ENCODE measurements around the gene TDRD12.
"Not testable (repeated sequence)": the region's sequence is repeated elsewhere in the genome, so short reads cannot be mapped to it uniquely, and the experiment has no call there.

Gene TDRD12

DNA sequence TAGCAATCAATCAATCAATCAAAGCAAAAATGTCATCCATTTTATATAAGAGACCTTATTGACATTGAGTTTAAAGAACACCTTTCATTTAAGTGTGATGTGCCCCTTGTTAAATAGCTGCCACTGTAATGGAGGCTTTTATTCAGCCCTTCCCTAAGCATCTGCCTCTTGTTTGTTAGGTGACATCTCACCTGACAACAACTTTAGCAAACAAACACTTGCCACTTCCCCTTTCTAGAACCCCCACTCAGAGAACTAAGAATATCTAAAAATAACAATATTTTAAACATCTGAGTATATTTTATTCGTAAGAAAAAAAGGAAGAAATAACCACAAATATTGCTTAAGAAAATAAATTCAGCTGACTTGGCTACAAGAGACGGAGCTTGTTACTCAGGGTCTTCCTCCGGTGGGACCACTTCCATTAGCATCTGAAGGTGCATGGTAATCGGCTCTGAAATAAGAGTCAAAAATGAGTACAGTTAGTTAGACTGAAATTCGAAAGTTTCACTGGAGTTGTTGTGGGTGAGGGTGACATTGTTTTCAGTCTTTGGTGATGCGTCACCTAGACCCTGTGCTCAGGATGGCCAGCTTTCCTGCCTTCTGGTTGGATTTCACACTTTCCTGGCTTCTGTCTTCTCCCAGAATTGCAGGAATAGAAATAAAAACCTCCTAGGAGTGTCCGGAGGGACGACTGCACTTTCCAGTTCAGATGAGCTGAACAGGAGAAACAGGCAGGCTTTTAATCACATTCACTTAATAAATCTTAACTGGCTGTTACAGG, 110.9 kb downstream of the TDRD12 start:
- peak; percentile 71 for DNase-seq (ENCODE audit: low spot score)

DNA sequence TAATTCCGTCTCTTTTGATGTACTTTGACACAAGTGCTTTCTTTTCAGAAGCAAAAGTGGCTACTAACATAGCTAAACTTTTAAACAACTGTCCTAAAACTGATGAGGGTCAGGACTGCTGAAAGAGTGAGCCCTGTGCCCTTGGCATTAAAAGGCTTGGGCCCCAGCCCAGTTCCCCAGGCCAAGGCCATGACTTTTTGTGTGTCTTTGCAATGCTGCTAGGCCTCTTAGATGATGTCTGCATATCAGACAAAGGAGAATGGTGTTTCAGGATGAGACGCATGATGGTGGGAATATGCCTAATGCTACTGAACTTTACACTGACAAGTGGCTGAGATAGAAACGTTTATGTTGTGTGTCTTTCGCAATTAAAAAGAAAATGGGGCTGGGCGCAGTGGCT, 112.0 kb downstream of the TDRD12 start:
- DNase-seq (ENCODE audit: low spot score), result no peak

DNA sequence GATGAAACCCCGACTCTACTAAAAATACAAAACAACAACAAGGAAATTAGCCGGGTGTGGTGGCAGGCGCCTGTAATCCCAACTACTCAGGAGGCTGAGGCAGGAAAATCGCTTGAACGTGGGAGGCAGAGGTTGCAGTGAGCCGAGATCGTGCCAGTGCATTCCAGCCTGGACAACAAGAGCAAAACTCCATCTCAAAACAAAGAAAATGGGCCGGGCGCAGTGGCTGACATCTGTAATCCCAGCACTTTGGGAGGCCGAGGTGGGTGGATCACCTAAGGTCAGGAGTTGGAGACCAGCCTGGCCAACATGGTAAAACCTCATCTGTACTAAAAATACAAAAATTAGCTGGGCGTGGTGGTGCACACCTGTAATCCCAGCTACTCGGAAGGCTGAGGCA, 112.5 kb downstream of the TDRD12 start:
- not testable (repeated sequence) for DNase-seq (ENCODE audit: low spot score)

DNA sequence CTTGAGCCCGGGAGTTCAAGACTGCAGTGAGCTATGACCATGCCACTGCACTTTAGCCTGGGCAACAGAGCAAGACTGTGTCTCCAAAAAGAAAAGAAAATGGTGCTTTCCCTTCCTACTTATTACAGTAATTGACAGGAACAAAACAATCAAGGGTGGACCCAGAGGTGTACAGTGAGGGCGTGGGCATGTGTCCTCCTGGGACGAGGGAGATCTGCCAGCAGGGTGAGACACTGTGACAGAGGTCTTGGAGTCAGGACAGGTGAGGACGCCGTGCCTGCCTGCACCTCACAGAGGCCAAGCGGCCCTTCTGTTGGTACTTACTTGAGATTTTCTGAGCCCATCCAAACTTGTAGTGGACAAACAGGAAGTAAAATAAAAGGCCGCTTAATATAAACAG, 113.3 kb downstream of the TDRD12 start:
- not testable (repeated sequence) for DNase-seq (ENCODE audit: low spot score)

DNA sequence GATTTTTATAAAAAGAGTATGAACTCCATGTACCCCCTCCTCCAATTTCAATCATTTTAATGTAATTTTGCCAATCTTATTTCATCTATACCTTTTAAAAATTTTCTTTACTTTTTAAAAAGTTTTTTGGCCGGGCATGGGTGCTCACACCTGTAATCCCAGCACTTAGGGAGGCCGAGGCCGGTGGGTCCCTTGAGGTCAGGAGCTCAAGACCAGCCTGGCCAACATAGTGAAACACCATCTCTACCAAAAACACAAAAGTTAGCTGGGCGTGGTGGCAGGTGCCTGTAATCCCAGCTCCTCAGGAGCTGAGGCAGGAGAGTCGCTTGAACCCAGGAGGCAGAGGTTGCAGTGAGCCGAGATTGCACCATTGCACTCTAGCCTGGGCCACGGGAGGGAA, 113.8 kb downstream of the TDRD12 start:
- DNase-seq (ENCODE audit: low spot score), result not testable (repeated sequence)

DNA sequence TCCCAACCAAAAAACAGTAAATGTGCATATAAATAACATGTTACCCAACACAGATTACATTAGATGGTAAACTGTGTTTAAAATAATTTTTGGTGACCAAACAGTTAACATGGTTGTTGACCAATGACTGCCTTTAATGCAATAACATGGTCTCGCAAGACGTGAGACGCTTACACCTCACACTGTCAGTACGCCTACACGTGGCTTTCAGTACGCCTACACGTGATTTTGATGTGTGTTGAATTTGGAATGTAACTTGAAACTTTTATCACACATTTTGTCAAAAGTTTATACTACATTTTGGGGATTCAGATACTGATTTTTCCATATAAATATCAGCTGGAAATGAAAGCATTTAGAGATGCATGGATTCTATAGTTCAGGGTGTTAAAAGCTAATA, 118.0 kb downstream of the TDRD12 start:
- no peak for DNase-seq (ENCODE audit: low spot score)

DNA sequence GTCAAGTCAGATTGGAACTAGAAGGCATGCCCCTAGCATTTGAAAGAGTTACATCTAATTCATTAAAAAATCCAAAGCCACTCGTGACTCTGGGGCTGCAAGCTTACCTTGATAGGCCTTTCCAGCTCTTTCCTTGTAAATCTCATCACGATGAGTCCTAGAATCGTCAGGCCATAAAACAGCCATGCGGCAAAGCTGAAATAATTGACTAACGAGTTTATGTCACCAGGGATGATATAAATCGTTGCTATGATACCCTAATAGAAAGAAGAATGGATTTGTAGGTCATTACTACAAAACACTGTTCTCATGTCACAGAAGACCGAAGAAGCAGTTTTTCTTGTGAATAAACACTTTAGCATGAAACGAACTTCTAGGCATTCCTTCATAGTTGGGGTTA, 122.5 kb downstream of the TDRD12 start:
- DNase-seq (ENCODE audit: low spot score), result no peak

DNA sequence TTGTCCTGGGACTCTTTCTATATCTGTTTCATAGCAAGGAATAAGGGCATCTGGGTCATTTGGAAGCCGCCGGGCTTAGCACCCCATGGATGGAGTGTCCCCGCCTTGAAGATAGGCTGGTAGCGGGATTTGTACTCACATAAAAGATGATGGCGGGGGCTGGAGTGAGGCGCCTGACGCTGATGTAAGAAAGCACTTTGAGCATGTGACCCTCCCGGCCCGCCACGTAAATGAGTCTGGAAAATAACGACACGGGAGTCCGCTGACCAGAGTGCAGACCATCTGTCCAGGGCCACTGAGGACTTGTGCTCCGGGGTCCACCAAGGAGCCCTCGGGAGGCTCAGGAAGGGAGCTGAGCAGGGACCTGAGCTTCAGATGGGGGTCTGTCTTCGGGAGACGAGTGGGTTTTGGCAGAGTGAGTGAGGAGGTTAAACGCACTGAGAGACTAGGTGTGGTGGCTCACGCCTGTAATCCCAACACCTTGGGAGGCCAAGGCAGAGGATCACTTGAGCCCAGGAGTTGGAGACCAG, 124.2 kb downstream of the TDRD12 start:
- DNase-seq (ENCODE audit: low spot score), result no peak

DNA sequence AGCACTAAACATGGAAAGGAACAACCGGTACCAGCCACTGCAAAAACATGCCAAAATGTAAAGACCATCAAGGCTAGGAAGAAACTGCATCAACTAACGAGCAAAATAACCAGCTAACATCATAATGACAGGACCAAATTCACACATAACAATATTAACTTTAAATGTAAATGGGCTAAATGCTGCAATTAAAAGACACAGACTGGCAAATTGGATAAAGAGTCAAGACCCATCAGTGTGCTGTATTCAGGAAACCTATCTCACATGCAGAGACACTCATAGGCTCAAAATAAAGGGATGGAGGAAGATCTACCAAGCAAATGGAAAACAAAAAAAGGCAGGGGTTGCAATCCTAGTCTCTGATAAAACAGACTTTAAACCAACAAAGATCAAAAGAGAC, 128.5 kb downstream of the TDRD12 start:
- DNase-seq (ENCODE audit: low spot score), result not testable (repeated sequence)

DNA sequence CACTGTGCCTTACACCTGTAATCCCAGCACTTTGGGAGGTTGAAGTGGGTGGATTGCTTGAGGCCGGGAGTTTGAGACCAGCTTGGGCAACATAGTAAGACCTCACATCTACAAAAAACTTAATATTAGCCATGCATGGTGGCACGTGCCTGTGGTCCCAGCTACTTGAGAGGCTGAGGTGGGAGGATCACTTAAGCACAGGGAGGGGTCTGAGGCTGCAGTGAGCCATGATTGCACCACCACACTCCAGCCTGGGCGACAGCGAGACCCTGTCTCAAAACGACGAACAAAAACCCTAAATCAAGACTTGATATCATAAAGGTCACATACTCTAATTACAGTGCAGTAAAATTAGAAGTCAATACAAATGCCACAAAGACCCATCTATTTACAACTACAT, 132.6 kb downstream of the TDRD12 start:
- no peak for DNase-seq (ENCODE audit: low spot score)

DNA sequence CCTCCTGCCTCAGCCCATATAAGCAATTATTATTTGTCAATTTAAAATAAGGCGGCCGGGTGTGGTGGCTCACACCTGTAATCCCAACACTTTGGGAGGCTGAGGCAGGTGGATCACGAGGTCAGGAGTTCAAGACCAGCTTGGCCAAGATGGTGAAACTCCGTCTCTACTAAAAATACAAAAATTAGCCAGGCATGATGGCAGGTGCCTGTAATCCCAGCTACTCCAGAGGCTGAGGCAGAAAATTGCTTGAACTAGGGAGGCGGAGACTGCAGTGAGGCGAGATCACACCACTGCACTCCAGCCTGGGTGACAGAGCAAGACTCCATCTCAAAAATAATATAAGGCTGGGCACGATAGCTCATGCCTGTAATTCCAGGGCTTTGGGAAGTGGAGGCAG, 137.3 kb downstream of the TDRD12 start:
- not testable (repeated sequence) for DNase-seq (ENCODE audit: low spot score)

DNA sequence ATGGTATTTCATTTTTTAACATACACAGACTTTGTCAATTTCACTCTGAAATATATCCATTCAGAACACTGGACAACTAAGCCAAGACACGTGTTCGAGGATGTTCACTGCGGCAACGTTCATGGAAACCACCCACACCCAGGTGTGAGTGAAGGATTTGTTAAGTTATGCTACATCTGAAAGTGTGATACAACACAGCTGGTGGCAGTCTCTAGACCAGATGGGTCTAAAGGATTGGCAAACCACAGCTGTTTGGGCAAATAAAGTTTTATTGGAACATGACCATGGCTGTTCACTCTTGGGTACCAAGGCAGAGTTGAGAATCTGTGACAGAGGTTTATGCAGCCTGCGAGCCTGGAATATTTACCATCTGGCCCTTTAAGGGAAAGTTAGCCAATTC, 138.0 kb downstream of the TDRD12 start:
- DNase-seq (ENCODE audit: low spot score), result no peak

DNA sequence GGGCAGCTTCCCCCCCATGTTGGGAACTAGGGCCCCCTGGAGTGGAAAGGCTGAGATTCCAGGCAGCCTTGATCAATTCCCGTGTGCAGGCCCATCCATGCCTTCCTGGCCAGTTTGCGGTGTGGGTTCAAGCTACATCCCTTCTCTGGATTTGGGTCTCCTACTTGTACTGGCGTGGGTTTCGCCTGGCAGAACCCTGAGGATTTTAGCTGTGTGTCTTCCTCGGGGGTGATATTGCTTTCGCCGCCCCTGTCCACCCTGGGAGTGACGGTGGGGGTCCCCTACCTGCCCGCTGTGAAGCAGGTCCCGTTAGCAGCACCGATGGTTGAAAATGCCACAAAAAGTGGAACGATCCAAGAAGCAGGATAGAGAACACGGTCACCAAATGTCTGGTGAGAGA, 138.6 kb downstream of the TDRD12 start:
- DNase-seq (ENCODE audit: low spot score), result no peak

DNA sequence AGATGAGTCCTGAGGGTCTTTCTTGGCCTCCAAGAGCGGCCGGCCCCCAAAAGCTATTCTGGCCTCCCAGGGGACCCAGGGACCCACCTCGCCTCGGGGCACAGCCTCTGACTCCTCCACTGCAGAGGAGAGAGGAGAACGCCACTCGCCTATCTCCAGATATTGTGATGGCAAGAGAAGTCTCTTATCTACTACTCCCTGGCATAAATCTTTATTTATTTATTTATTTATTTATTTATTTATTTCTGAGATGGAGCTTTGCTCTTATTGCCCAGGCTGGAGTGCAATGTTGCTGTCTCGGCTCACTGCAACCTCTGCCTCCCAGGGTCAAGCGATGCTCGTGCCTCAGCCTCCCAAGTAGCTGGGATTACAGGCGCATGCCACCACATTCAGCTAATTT, 139.0 kb downstream of the TDRD12 start:
- no peak for DNase-seq (ENCODE audit: low spot score)

DNA sequence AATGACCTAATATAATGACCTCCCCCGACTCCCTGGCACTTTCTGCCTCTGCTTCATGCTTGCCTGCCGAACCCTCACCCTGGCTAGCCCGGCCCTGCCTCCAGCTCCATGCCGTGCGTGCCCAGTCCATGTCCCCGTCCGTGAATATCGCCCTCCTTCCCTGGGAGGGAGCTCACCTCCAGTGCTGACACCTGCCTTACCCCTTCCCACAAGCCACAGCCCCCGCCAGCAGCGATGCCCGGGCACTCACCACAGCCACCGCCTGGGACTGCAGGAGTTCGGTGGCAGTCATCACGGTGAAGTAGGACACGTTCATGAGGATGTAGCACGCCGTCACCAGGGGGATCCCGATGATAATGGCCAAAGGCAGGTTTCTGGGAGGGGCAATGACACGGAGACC, 140.0 kb downstream of the TDRD12 start:
- DNase-seq (ENCODE audit: low spot score), result no peak

DNA sequence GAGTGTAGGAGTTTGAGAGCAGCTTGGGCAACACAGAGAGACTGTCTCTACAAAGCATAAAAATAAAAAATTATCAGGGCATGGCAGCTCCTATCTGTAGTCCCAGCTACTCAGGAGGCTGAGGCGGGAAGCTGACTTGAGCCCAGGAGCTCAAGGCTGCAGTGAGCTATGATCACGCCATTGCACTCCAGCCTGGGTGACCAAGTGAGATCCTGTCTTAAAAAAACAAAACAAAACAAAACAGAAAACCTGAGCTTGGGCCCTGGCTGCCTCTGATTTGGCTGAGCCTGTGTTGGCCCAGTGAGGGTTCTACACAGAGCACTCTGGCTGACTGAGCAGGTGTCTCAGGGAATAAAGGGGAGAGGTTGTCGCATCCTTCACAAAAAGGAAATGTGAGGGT, 142.0 kb downstream of the TDRD12 start:
- no peak for DNase-seq (ENCODE audit: low spot score)

DNA sequence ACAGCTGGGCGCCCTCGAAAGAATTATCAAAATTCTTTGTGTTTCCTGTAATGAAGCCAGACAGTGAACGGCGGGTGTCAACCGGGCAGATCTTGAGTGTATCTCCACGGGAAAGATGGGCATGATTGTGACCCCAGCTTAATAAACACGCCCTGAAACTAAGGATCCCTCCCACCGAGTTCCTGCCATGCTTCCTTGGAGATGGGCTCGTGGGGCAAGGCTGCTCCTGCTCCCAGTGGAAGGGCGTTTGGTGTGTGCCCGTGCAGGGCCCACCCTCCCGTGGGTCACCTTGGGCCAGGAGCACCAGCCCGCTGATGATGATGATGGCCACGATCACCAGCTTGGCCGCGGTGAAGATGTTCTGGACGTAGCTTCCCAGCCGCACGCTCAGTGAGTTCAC, 142.6 kb downstream of the TDRD12 start:
- DNase-seq (ENCODE audit: low spot score), result no peak

DNA sequence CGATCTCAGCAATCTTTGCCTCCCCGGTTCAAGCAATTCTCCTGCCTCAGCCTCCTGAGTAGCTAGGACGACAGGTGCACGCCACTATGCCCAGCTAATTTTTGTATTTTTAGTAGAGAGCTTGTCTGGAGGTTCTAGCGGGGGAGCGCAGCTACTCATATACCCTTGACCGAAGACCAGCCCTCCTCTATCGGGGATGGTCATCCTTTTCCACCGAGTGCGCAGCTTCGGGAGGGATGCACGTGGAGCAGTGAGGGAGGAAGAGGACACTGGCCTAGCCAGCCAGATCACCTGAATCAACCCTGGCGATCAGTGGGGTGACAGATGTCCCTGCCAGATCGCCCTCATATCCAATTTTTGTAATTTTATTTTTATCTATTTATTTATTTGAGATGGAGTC, 143.2 kb downstream of the TDRD12 start:
- DNase-seq (ENCODE audit: low spot score), result no peak

DNA sequence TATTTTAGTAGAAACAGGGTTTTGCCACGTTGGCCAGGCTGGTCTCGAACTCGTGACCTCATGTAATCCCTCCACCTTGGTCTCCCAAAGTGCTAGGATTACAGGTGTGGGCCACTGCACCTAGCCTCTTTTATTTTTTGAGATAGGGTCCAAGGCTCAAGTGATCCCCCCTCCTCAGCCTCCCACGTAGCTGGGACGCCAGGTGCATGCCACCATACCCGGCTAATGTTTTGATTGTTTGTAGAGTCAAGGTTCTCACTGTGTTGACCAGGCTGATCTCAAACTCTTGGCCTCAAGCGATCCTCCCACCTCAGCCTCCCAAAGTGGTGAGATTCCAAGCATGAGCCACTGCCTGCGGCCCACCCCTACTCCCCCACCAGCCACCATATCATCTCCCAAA, 143.7 kb downstream of the TDRD12 start:
- DNase-seq (ENCODE audit: low spot score), result no peak

DNA sequence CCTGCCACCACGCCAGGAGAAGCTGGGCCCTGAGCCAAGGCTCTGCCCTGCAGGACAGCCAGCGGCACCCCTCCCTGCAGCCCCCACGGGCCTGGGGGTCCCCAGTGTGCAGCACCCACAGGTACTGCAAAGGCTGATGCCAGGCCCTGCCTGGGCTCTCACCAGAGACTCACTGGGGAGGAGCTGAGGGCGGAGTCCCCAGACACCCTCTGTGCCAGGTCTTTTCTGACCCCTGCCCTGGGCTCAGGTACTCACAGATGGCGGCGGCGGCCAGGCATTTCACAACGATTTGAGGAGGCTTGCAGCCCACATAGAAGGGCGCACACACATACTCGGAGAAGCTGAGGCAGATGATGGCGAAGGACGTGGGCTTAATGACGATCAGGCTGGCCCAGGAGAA, 144.3 kb downstream of the TDRD12 start:
- no peak for DNase-seq (ENCODE audit: low spot score)

DNA sequence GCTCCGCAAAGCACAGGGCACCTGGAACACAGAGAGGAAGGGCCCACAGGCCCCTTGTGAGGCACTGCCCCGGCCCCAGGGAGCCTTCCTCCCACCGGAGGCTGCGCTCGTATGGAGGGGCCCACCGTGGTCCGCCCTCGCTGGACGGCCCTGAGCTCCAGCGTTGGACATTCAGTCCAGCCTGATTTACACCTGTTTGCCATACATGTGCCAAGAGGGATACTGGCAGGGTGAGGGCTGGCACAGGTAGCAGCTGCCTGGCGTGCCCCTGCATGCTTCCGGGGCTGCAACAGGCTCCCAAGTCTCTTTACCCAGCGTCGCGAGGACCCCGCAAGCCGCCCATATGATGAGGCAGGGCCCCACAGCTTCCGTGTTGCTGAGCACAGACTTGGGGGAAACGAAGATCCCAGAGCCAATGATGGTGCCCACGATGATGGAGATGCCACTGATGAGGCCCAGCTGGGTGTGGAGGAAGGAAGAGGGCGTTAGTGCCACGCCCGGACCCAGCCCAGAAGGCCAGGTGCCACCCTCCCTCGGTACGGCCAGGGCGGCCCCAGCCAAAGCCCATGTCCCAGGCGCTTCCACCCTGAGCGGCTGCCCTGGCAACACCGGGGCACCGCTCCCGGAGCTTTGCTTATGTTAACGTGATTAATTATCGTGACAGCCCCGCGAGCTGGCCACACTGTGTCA, 144.9 kb downstream of the TDRD12 start:
- no peak for DNase-seq (ENCODE audit: low spot score)

DNA sequence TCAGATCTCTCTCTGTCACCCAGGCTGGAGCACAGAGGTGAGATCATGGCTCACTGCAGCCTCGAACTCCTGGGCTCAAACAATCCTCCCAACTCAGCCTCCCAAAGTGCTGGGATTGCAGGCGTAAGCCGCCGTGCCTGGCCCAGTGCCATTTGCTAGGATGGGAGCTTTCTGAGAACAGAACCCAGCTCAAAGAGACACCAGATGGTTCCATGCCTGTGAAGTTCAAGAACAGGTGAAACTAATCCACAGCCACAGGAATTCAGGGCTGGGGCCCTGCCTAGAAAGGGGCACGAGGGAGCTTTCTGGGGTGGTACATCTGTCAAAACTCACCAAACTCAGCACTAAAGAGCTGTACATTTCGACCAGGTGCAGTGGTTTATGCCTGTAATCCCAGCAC, 145.8 kb downstream of the TDRD12 start:
- no peak for DNase-seq (ENCODE audit: low spot score)

DNA sequence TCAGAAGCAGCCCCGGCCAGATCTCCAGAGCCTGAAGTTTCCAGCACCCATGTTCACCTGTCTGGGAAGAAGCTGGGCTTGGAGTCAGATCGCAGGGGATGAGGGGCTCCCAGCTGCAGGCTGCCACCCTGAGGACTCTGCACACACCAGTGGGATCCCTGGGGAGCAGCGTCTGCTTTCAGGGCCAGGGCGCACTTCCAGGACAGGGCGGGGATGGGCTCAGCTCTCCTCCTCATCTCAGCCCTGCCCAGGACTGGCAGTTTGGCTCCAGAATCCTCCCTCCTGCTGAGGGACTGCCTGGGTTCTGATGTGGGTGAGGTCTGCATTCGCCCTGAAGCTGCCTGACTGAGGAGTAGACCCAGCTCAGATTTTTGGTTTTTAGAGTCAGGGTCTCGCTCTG, 146.5 kb downstream of the TDRD12 start:
- no peak for DNase-seq (ENCODE audit: low spot score)
